HepG2 (cell line): Measurements from ENCODE around the gene PEX14. TPM values are rescaled to one million over a fixed set of nuclear protein-coding genes. Genes with fewer than 3 reads are reported as not detected.

Experiments used
- ATAC-seq: fragments of 200-7000 bp; cut with Tn5 transposase; 3 replicates; pipeline ENCODE4 v1.9.1; 2020; ENCODE audit warnings: mild to moderate bottlenecking, moderate library complexity
- BruUV-seq: library from RNA; stranded (reverse); fragments of 400-500 nt; replicated peaks from 2 replicates; lab custom pipeline; 2021; lab: Mats Ljungman, UMichigan
- CTCF ChIA-PET: fragments of 300-600 bp; formaldehyde crosslinking; extraction: SDS; loops from one replicate; lab custom pipeline; 2021; ENCODE audit warnings: low total read pairs, inconsistent platforms, low intra/inter-chr PET ratio; lab: Yijun Ruan, JAX
- POLR2A ChIA-PET: fragments of 350-600 bp; sonication (Branson Sonifier 250); formaldehyde crosslinking; loops from one replicate; lab custom pipeline; 2020; ENCODE audit warnings: antibody characterized with exemption, inconsistent platforms; lab: Yijun Ruan, JAX
- DNase-seq: peaks from one replicate; pipeline ENCODE4 v3.0.0-alpha.2; 2015; ENCODE audit warnings: low spot score
- FAIRE-seq: peaks from 3 replicates; lab custom pipeline; 2011; peaks lifted over from hg19 to GRCh38; lab: Jason Lieb, UNC
- H2AFZ ChIP-seq: one replicate; pipeline ENCODE4 v1.6.1; 2011; ENCODE audit warnings: low read length, inconsistent platforms
- H3K27ac ChIP-seq: fragments of 300-600 bp; 3 replicates; pipeline ENCODE4 v1.8.0; 2011; ENCODE audit warnings: mixed run types, mild to moderate bottlenecking, mixed read lengths, low read length, inconsistent platforms; ENCODE audit not compliant: insufficient read depth; ENCODE audit errors: extremely low read length
- H3K27me3 ChIP-seq, 2 experiments: fragments of 200-600 bp in 1 of 2; 2 replicates in 1 of 2; 3 replicates in 1 of 2; pipeline versions ENCODE4 v1.6.0 to v1.8.0; 2011; ENCODE audit warnings: low read length in 2 of 2, mild to moderate bottlenecking in 2 of 2, moderate library complexity in 2 of 2, inconsistent platforms in 1 of 2; ENCODE audit not compliant: insufficient read depth in 2 of 2, control insufficient read depth in 1 of 2
- H3K36me3 ChIP-seq, 2 experiments: fragments of 200-600 bp in 1 of 2; replicated peaks in 1 of 2; 2 replicates in 1 of 2; 3 replicates in 1 of 2; pipeline versions ENCODE4 v1.5.1 to v1.8.0; 2011; ENCODE audit warnings: low read length in 2 of 2, inconsistent platforms in 1 of 2; ENCODE audit not compliant: insufficient read depth in 2 of 2, control insufficient read depth in 1 of 2
- H3K4me1 ChIP-seq: 2 replicates; pipeline ENCODE4 v1.5.1; 2012; ENCODE audit warnings: low read length, inconsistent platforms; ENCODE audit not compliant: insufficient read depth
- H3K4me2 ChIP-seq: 2 replicates; pipeline ENCODE4 v1.6.0; 2011; ENCODE audit warnings: low read depth, low read length, inconsistent platforms
- H3K4me3 ChIP-seq, 3 experiments: fragments of 200-600 bp in 1 of 3; sonication (generic), shearing (Covaris generic) in 1 of 3; replicated peaks in 1 of 3; 2 replicates each; pipeline ENCODE4 v1.5.1; 2011 to 2016; ENCODE audit warnings: low read length in 3 of 3, inconsistent platforms in 2 of 3, low read depth in 2 of 3, mild to moderate bottlenecking in 2 of 3, control low read depth in 1 of 3, mixed read lengths in 1 of 3; ENCODE audit not compliant: insufficient read depth in 1 of 3
- H3K79me2 ChIP-seq: one replicate; pipeline ENCODE4 v1.6.1; 2011; ENCODE audit warnings: low read length, inconsistent platforms; ENCODE audit not compliant: insufficient read depth
- H3K9ac ChIP-seq: 2 replicates; pipeline ENCODE4 v1.6.0; 2011; ENCODE audit warnings: mild to moderate bottlenecking, low read depth, low read length, inconsistent platforms; ENCODE audit not compliant: insufficient read depth
- H3K9me3 ChIP-seq: 2 replicates; pipeline ENCODE4 v1.5.1; 2012; ENCODE audit warnings: mild to moderate bottlenecking, low read length
- H4K20me1 ChIP-seq: 2 replicates; pipeline ENCODE4 v1.6.0; 2011; ENCODE audit warnings: inconsistent platforms, mild to moderate bottlenecking, low read length, moderate library complexity; ENCODE audit not compliant: insufficient read depth
- GABPA ChIP-seq, 2 experiments: IDR thresholded peaks; 2 replicates each; pipeline ENCODE4 v1.6.1; 2011 to 2016; ENCODE audit warnings: low read depth in 2 of 2, low read length in 1 of 2, missing biosample characterization in 1 of 2, missing genetic modification characterization in 1 of 2
- KAT8 ChIP-seq: IDR thresholded peaks from 2 replicates; pipeline ENCODE4 v1.6.1; 2016; ENCODE audit warnings: missing genetic modification reagents, missing compliant biosample characterization
- KLF11 ChIP-seq: IDR thresholded peaks from 2 replicates; pipeline ENCODE4 v1.6.1; 2016; ENCODE audit warnings: missing compliant biosample characterization
- KLF9 ChIP-seq: IDR thresholded peaks from 2 replicates; pipeline ENCODE4 v1.6.1; 2016; ENCODE audit warnings: low read depth
- LCORL ChIP-seq, 2 experiments: fragments of 450-650 bp in 1 of 2; sonication (generic) in 1 of 2; formaldehyde crosslinking in 1 of 2; IDR thresholded peaks; 2 replicates each; pipeline versions ENCODE4 v1.5.0 to v1.6.1; 2017 to 2020; ENCODE audit warnings: antibody characterized with exemption in 1 of 2, missing genetic modification reagents in 1 of 2
- MATR3 ChIP-seq: sonication (generic); formaldehyde crosslinking; IDR thresholded peaks from 2 replicates; pipeline ENCODE4 v1.4.0; 2020; ENCODE audit warnings: missing genetic modification reagents
- PHF21A ChIP-seq: sonication (generic); formaldehyde crosslinking; IDR thresholded peaks from 2 replicates; pipeline ENCODE4 v1.5.0; 2020; ENCODE audit warnings: mild to moderate bottlenecking, missing genetic modification reagents
- SPEN ChIP-seq: sonication (generic); formaldehyde crosslinking; IDR thresholded peaks from 2 replicates; pipeline ENCODE4 v1.5.1; 2020; ENCODE audit warnings: low read depth, mild to moderate bottlenecking, missing genetic modification reagents
- XRCC5 ChIP-seq: fragments of 200-400 bp; formaldehyde crosslinking; optimal IDR thresholded peaks from 2 replicates; pipeline ENCODE3; 2017; ENCODE audit warnings: mild to moderate bottlenecking, low read length
- ZEB1 ChIP-seq: IDR thresholded peaks from 2 replicates; pipeline ENCODE4 v1.6.1; 2012; ENCODE audit warnings: mild to moderate bottlenecking, low read depth, inconsistent platforms; ENCODE audit not compliant: insufficient replicate concordance
- ZFY ChIP-seq: sonication (generic); formaldehyde crosslinking; IDR thresholded peaks from 2 replicates; pipeline ENCODE4 v1.4.0; 2020; ENCODE audit warnings: missing genetic modification reagents
- ZNF703 ChIP-seq: sonication (generic); formaldehyde crosslinking; IDR thresholded peaks from 2 replicates; pipeline ENCODE4 v1.5.1; 2020; ENCODE audit warnings: missing genetic modification reagents, mild to moderate bottlenecking, moderate library complexity, borderline replicate concordance
- ZNF883 ChIP-seq: sonication (generic); formaldehyde crosslinking; IDR thresholded peaks from 2 replicates; pipeline ENCODE4 v1.5.1; 2020; ENCODE audit warnings: mild to moderate bottlenecking, missing genetic modification reagents; ENCODE audit errors: not compliant biosample characterization
- WGBS: methylation state at CpG from one replicate; pipeline ENCODE4 v1.1.6; 2017; ENCODE audit warnings: low lambda C conversion rate; 5-methylcytosine and 5-hydroxymethylcytosine counted together
- in situ Hi-C: cut with HindIII; loops from 2 replicates; pipeline ENCODE4 v1.10.0; 2017; ENCODE audit warnings: low pct_unique_long_range_greater_than_20kb; ENCODE audit not compliant: extremely low pct_ligation_motif_present
- intact Hi-C: fragments of 100-400 bp; cut with micrococcal nuclease; formaldehyde crosslinking; loops from one replicate; pipeline ENCODE4 v1.10.0; 2022; ENCODE audit not compliant: unreplicated experiment
- polyA plus RNA-seq, 8 experiments: library from polyadenylated mRNA; depleted of rRNA in 3 of 8; stranded (reverse) in 7 of 8; unstranded in 1 of 8; fragments of >200 nt; fragmentation: Illumina TruSeq in 4 of 8; extraction: Trizol in 4 of 8; gene quantifications; 2 replicates each; pipeline versions ENCODE4 v1.2.1 to v1.2.3, GENCODE V29; 2011 to 2016; ENCODE audit warnings: low read depth in 4 of 8, missing spikeins in 1 of 8, mixed read lengths in 1 of 8; ENCODE audit not compliant: insufficient read depth in 1 of 8
- total RNA-seq, 5 experiments: library from RNA; depleted of rRNA; stranded (reverse); fragments of >200 nt; fragmentation: Illumina TruSeq; extraction: Trizol; gene quantifications; 2 replicates each; pipeline ENCODE4 v1.2.3, GENCODE V29; 2016; ENCODE audit warnings: low read depth in 1 of 5
- TF ChIP-seq, protein P1 (sequence below): sonication (generic); formaldehyde crosslinking; IDR thresholded peaks from 2 replicates; pipeline ENCODE4 v1.5.0; 2020; ENCODE audit warnings: mild to moderate bottlenecking, missing genetic modification reagents
- TF ChIP-seq, protein P2 (sequence below): sonication (generic); formaldehyde crosslinking; IDR thresholded peaks from 2 replicates; pipeline ENCODE4 v1.9.0; 2021; ENCODE audit warnings: missing genetic modification reagents, mild to moderate bottlenecking, borderline replicate concordance
- TF ChIP-seq, protein P3 (sequence below): IDR thresholded peaks from 2 replicates; pipeline ENCODE4 v1.6.1; 2016; ENCODE audit warnings: mild to moderate bottlenecking, missing biosample characterization, missing genetic modification reagents
- TF ChIP-seq, protein P4 (sequence below): sonication (generic); formaldehyde crosslinking; IDR thresholded peaks from 2 replicates; pipeline ENCODE4 v1.8.1; 2022; ENCODE audit warnings: low read depth, mild to moderate bottlenecking, missing genetic modification reagents

Gene PEX14
- total and polyA plus RNA-seq, 2 of the 13 experiments (the other 11 are each of a cell fraction or from before 2014, with no cell fraction given): 6.5 to 9.9 TPM

DNA sequence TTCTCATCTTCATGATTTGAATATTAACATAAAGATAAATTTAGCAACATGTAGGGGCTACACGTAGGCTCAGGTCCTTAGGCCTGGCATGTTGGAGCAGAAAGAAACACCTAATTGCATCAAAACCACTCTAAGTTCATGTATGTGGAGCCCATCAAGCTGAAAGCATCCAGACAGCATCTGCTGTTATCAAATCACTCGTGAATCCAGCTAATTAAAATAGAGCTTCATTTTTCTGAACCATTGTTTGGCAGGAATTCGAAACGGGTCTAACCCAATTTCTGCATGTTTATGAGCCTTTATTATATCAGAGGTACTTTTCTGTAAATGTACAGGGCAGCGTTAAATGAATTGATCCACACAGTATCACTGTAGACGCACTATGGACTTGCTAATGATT, 45.7 kb downstream of the PEX14 start (continued):
- TF ChIP-seq KAT8 (no peak), XRCC5 (no peak)

DNA sequence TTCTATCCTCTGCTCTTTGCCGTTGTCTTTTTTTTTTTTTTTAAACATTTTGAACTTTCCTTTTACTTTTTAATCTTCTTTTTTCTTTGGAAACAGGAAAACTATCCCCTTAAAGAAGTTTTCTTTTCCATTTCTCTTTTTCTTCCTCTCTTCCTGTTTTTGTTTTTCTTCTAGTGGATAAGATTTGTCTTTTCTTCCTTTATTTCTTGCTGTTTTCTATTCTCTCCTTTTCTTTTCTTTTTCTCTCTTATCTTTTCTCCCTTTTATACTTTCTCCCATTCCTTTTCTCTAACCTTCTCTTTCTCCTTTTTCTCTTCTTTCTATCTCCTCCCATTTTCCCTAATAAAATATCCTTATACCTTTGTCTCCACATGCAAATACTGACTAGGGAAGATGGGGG, 46.2 kb downstream of the PEX14 start:
- no peak for DNase-seq
- BruUV-seq: no TSS peak
- intact Hi-C loops (no loop called here), in situ Hi-C loops (no loop called here)
- no peak overlapping the region for H3K9ac ChIP-seq
- 91% methylated on average over 1 of the region's 1 CpG for WGBS
- CTCF ChIA-PET: no interaction called here
- H3K36me3 ChIP-seq: no peaks in the 10 kb centered on the region
- H3K4me1 ChIP-seq: peaks cover 52% of the 10 kb centered on the region
- peaks cover 12% of the 10 kb centered on the region for H3K79me2 ChIP-seq
- no peak overlapping the region for H3K27ac ChIP-seq
- H2AFZ ChIP-seq: no peak overlapping the region
- no peak for ATAC-seq
- no peaks in the 10 kb centered on the region for H3K9me3 ChIP-seq
- H3K4me3 ChIP-seq: no peak overlapping the region
- FAIRE-seq: no peak
- H3K4me2 ChIP-seq: no peak overlapping the region
- TF ChIP-seq LCORL (IDR thresholded peaks at IDR 0.05): no peak
- no peak for TF ChIP-seq LCORL (CRISPR knock-in tag; IDR thresholded peaks at IDR 0.05)
- TF ChIP-seq ZNF883 (CRISPR knock-in tag): no peak
- no peak for TF ChIP-seq ZFY
- no peak for TF ChIP-seq MATR3
- no peak for TF ChIP-seq SPEN (CRISPR knock-in tag)
- TF ChIP-seq ZEB1: no peak
- TF ChIP-seq, protein P1, sequence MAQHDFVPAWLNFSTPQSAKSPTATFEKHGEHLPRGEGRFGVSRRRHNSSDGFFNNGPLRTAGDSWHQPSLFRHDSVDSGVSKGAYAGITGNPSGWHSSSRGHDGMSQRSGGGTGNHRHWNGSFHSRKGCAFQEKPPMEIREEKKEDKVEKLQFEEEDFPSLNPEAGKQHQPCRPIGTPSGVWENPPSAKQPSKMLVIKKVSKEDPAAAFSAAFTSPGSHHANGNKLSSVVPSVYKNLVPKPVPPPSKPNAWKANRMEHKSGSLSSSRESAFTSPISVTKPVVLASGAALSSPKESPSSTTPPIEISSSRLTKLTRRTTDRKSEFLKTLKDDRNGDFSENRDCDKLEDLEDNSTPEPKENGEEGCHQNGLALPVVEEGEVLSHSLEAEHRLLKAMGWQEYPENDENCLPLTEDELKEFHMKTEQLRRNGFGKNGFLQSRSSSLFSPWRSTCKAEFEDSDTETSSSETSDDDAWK: no peak
- TF ChIP-seq, protein P2, sequence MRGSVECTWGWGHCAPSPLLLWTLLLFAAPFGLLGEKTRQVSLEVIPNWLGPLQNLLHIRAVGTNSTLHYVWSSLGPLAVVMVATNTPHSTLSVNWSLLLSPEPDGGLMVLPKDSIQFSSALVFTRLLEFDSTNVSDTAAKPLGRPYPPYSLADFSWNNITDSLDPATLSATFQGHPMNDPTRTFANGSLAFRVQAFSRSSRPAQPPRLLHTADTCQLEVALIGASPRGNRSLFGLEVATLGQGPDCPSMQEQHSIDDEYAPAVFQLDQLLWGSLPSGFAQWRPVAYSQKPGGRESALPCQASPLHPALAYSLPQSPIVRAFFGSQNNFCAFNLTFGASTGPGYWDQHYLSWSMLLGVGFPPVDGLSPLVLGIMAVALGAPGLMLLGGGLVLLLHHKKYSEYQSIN (CRISPR knock-in tag): no peak
- TF ChIP-seq, protein P3, sequence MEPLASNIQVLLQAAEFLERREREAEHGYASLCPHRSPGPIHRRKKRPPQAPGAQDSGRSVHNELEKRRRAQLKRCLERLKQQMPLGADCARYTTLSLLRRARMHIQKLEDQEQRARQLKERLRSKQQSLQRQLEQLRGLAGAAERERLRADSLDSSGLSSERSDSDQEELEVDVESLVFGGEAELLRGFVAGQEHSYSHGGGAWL (CRISPR knock-in tag): no peak
- TF ChIP-seq KLF11 (CRISPR knock-in tag): no peak
- TF ChIP-seq, protein P4, sequence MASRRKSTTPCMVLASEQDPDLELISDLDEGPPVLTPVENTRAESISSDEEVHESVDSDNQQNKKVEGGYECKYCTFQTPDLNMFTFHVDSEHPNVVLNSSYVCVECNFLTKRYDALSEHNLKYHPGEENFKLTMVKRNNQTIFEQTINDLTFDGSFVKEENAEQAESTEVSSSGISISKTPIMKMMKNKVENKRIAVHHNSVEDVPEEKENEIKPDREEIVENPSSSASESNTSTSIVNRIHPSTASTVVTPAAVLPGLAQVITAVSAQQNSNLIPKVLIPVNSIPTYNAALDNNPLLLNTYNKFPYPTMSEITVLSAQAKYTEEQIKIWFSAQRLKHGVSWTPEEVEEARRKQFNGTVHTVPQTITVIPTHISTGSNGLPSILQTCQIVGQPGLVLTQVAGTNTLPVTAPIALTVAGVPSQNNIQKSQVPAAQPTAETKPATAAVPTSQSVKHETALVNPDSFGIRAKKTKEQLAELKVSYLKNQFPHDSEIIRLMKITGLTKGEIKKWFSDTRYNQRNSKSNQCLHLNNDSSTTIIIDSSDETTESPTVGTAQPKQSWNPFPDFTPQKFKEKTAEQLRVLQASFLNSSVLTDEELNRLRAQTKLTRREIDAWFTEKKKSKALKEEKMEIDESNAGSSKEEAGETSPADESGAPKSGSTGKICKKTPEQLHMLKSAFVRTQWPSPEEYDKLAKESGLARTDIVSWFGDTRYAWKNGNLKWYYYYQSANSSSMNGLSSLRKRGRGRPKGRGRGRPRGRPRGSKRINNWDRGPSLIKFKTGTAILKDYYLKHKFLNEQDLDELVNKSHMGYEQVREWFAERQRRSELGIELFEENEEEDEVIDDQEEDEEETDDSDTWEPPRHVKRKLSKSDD (CRISPR knock-in tag): no peak
- no peak for TF ChIP-seq KLF9 (CRISPR knock-in tag)
- TF ChIP-seq PHF21A (CRISPR knock-in tag): no peak
- no peak for TF ChIP-seq GABPA (IDR thresholded peaks at IDR 0.05; ENCODE audit: low read depth, low read length)
- TF ChIP-seq GABPA (CRISPR knock-in tag; IDR thresholded peaks at IDR 0.05; ENCODE audit: low read depth): no peak
- no peak for TF ChIP-seq ZNF703 (CRISPR knock-in tag)
- H3K27me3 ChIP-seq: no peaks in the 10 kb centered on the region
- peaks cover 8% of the 10 kb centered on the region for H4K20me1 ChIP-seq
- POLR2A ChIA-PET: no interaction called here
